Measurements from ENCODE around the gene TPI1.

TPI1 gene

GRCh38 chr12:6896846-6897435 is 29.6 kb downstream of the TPI1 start:
- Histone ChIP-seq H3K4me3 (ENCODE audit: low read length) (no peak overlapping the region), H3K79me2 (ENCODE audit: control insufficient read depth, low read length) (no peaks in the 10 kb centered on the region), H3F3A (ENCODE audit: control insufficient read depth, insufficient read depth) (no peaks in the 10 kb centered on the region), H3K9me2 (replicated peaks; ENCODE audit: control insufficient read depth, low read length) (no peaks in the 10 kb centered on the region), H3K27ac (ENCODE audit: low read depth, low read length) (no peak overlapping the region), H3K27me3 (ENCODE audit: control insufficient read depth, low read length) (no peaks in the 10 kb centered on the region), H4K20me1 (ENCODE audit: control insufficient read depth, insufficient read depth, low read depth, low read length) (no peaks in the 10 kb centered on the region), H3K4me1 (ENCODE audit: control insufficient read depth, low read length) (peaks cover 3% of the 10 kb centered on the region), H3K4me2 (ENCODE audit: low read length) (no peak overlapping the region), H3K36me3 (ENCODE audit: control insufficient read depth, low read length) (no peaks in the 10 kb centered on the region), H3K9me3 (ENCODE audit: control insufficient read depth, insufficient read depth, low read length) (no peaks in the 10 kb centered on the region)
- TF ChIP-seq EZH2phosphoT487 (IDR thresholded peaks at IDR 0.05; ENCODE audit: borderline replicate concordance, low read length) (no peak), CTCF (IDR thresholded peaks at IDR 0.05; ENCODE audit: low read depth, low read length, poor library complexity, severe bottlenecking) (no peak)

GRCh38 chr12:6899427-6899826 is 32.1 kb downstream of the TPI1 start:
- peaks cover 9% of the 10 kb centered on the region for H3K4me1 ChIP-seq (ENCODE audit: control insufficient read depth, low read length)
- no peaks in the 10 kb centered on the region for H3K9me2 ChIP-seq (replicated peaks; ENCODE audit: control insufficient read depth, low read length)
- H3K27me3 ChIP-seq (ENCODE audit: control insufficient read depth, low read length), result no peaks in the 10 kb centered on the region
- H4K20me1 ChIP-seq (ENCODE audit: control insufficient read depth, insufficient read depth, low read depth, low read length), result no peaks in the 10 kb centered on the region
- H3K9me3 ChIP-seq (ENCODE audit: control insufficient read depth, insufficient read depth, low read length), result no peaks in the 10 kb centered on the region
- H3K36me3 ChIP-seq (ENCODE audit: control insufficient read depth, low read length), result no peaks in the 10 kb centered on the region
- no peak overlapping the region for H3K27ac ChIP-seq (ENCODE audit: low read depth, low read length)
- H3K4me3 ChIP-seq (ENCODE audit: low read length), result no peak overlapping the region
- no peak overlapping the region for H3K4me2 ChIP-seq (ENCODE audit: low read length)
- H3K79me2 ChIP-seq (ENCODE audit: control insufficient read depth, low read length), result no peaks in the 10 kb centered on the region
- TF ChIP-seq CTCF (IDR thresholded peaks at IDR 0.05; ENCODE audit: low read depth, low read length, poor library complexity, severe bottlenecking), result no peak
- no peak for TF ChIP-seq EZH2phosphoT487 (IDR thresholded peaks at IDR 0.05; ENCODE audit: borderline replicate concordance, low read length)
- H3F3A ChIP-seq (ENCODE audit: control insufficient read depth, insufficient read depth), result no peaks in the 10 kb centered on the region

GRCh38 chr12:6899837-6900519 is 32.6 kb downstream of the TPI1 start:
- H3K27me3 ChIP-seq (ENCODE audit: control insufficient read depth, low read length), result no peaks in the 10 kb centered on the region
- H3F3A ChIP-seq (ENCODE audit: control insufficient read depth, insufficient read depth), result no peaks in the 10 kb centered on the region
- TF ChIP-seq CTCF (IDR thresholded peaks at IDR 0.05; ENCODE audit: low read depth, low read length, poor library complexity, severe bottlenecking) (no peak), EZH2phosphoT487 (IDR thresholded peaks at IDR 0.05; ENCODE audit: borderline replicate concordance, low read length) (no peak)
- H3K4me2 ChIP-seq (ENCODE audit: low read length), result no peak overlapping the region
- H3K79me2 ChIP-seq (ENCODE audit: control insufficient read depth, low read length), result no peaks in the 10 kb centered on the region
- no peaks in the 10 kb centered on the region for H3K9me3 ChIP-seq (ENCODE audit: control insufficient read depth, insufficient read depth, low read length)
- H4K20me1 ChIP-seq (ENCODE audit: control insufficient read depth, insufficient read depth, low read depth, low read length), result no peaks in the 10 kb centered on the region
- H3K4me1 ChIP-seq (ENCODE audit: control insufficient read depth, low read length), result peaks cover 12% of the 10 kb centered on the region
- H3K4me3 ChIP-seq (ENCODE audit: low read length), result no peak overlapping the region
- H3K36me3 ChIP-seq (ENCODE audit: control insufficient read depth, low read length), result no peaks in the 10 kb centered on the region
- H3K9me2 ChIP-seq (replicated peaks; ENCODE audit: control insufficient read depth, low read length), result no peaks in the 10 kb centered on the region
- H3K27ac ChIP-seq (ENCODE audit: low read depth, low read length), result no peak overlapping the region

Measured in DOHH2 (cell line).